ENCODE measurements around the gene EPB41L4A. TPM values are rescaled to one million over a fixed set of nuclear protein-coding genes. Genes with fewer than 3 reads are reported as not detected.

Gene EPB41L4A
- total RNA-seq, 1 donor from 2014 or later = 27.2 TPM

- Mint-ChIP-seq H3K4me3 (peak overlapping the region; percentile 9), H3K36me3 (peaks cover 3% of the 10 kb centered on the region), H3K27ac (no peak overlapping the region), H3K27me3 (no peaks in the 10 kb centered on the region), H3K9me3 (no peaks in the 10 kb centered on the region), H3K4me1 (ENCODE audit: unreplicated experiment) (peaks cover 11% of the 10 kb centered on the region)
- DNase-seq (ENCODE audit: extremely low spot score, unreplicated experiment) = no peak
- TF ChIP-seq CTCF (conservative IDR thresholded peaks at IDR 0.05) = no peak
Observed at GRCh38 chr5:112379542-112380325, 39.3 kb downstream of the EPB41L4A start.

GRCh38 chr5:112374818-112375217 is 44.3 kb downstream of the EPB41L4A start:
- Mint-ChIP-seq H3K4me3 (no peak overlapping the region), H3K27ac (peak overlapping the region; percentile 6), H3K9me3 (no peaks in the 10 kb centered on the region), H3K4me1 (ENCODE audit: unreplicated experiment) (peaks cover 4% of the 10 kb centered on the region), H3K36me3 (peaks cover 3% of the 10 kb centered on the region), H3K27me3 (no peaks in the 10 kb centered on the region)
- DNase-seq (ENCODE audit: extremely low spot score, unreplicated experiment) = no peak
- no peak for TF ChIP-seq CTCF (conservative IDR thresholded peaks at IDR 0.05)

- peaks cover 3% of the 10 kb centered on the region for H3K4me1 Mint-ChIP-seq (ENCODE audit: unreplicated experiment)
- no peak for DNase-seq (ENCODE audit: extremely low spot score, unreplicated experiment)
- H3K27ac Mint-ChIP-seq = peak overlapping the region; percentile 6
- H3K27me3 Mint-ChIP-seq = no peaks in the 10 kb centered on the region
- no peaks in the 10 kb centered on the region for H3K9me3 Mint-ChIP-seq
- no peak overlapping the region for H3K4me3 Mint-ChIP-seq
- TF ChIP-seq CTCF (conservative IDR thresholded peaks at IDR 0.05) = no peak
- peaks cover 3% of the 10 kb centered on the region for H3K36me3 Mint-ChIP-seq
Observed at GRCh38 chr5:112374356-112374755, 44.7 kb downstream of the EPB41L4A start.

- no peak overlapping the region for H3K27ac Mint-ChIP-seq
- H3K9me3 Mint-ChIP-seq = no peaks in the 10 kb centered on the region
- DNase-seq (ENCODE audit: extremely low spot score, unreplicated experiment) = no peak
- no peak overlapping the region for H3K4me3 Mint-ChIP-seq
- no peaks in the 10 kb centered on the region for H3K4me1 Mint-ChIP-seq (ENCODE audit: unreplicated experiment)
- H3K27me3 Mint-ChIP-seq = no peaks in the 10 kb centered on the region
- peaks cover 3% of the 10 kb centered on the region for H3K36me3 Mint-ChIP-seq
- TF ChIP-seq CTCF (conservative IDR thresholded peaks at IDR 0.05) = no peak
Observed at GRCh38 chr5:112373885-112374284, 45.2 kb downstream of the EPB41L4A start.

- Mint-ChIP-seq H3K27me3 (no peaks in the 10 kb centered on the region), H3K4me1 (ENCODE audit: unreplicated experiment) (no peaks in the 10 kb centered on the region), H3K9me3 (no peaks in the 10 kb centered on the region), H3K36me3 (peaks cover under 1% of the 10 kb centered on the region), H3K27ac (peak overlapping the region; percentile 6), H3K4me3 (no peak overlapping the region)
- TF ChIP-seq CTCF (conservative IDR thresholded peaks at IDR 0.05) = no peak
- DNase-seq (ENCODE audit: extremely low spot score, unreplicated experiment) = no peak
Observed at GRCh38 chr5:112372543-112372942, 46.5 kb downstream of the EPB41L4A start.

Measured in type B pancreatic cell (in vitro differentiated cells).